ENCODE measurements around the gene MGAT3.

MGAT3 gene

DNA sequence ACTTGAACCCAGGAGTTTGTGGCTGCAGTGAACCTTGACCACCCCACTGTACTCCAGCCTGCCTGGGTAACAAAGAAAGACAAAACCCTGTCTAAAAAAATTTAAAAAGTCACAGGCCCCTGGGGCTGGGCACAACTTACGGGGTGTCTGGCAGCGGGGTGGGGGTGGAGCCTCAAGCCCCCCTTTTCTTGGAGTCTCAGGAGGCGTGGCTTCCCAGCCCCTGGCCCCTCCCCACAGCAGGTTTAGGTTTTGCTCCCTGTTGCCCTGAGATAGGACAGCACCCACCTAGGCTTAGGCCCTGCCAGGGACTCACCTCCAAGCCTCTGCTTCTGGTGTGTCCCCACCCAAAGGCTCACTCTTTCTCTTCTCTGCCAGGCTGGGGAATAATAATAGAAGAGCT is 22.4 kb downstream of the MGAT3 start:
- in situ Hi-C loops (cut with HindIII; ENCODE audit: low sequenced_read_pairs) = no loop called here
- H3K4me3 ChIP-seq (ENCODE audit: low read depth, low read length) = no peak overlapping the region
- DNase-seq (ENCODE audit: low read depth) = no peak
- TF ChIP-seq, protein P1, sequence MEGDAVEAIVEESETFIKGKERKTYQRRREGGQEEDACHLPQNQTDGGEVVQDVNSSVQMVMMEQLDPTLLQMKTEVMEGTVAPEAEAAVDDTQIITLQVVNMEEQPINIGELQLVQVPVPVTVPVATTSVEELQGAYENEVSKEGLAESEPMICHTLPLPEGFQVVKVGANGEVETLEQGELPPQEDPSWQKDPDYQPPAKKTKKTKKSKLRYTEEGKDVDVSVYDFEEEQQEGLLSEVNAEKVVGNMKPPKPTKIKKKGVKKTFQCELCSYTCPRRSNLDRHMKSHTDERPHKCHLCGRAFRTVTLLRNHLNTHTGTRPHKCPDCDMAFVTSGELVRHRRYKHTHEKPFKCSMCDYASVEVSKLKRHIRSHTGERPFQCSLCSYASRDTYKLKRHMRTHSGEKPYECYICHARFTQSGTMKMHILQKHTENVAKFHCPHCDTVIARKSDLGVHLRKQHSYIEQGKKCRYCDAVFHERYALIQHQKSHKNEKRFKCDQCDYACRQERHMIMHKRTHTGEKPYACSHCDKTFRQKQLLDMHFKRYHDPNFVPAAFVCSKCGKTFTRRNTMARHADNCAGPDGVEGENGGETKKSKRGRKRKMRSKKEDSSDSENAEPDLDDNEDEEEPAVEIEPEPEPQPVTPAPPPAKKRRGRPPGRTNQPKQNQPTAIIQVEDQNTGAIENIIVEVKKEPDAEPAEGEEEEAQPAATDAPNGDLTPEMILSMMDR (IDR thresholded peaks at IDR 0.05; ENCODE audit: low read depth, low read length, missing control alignments) = no peak

DNA sequence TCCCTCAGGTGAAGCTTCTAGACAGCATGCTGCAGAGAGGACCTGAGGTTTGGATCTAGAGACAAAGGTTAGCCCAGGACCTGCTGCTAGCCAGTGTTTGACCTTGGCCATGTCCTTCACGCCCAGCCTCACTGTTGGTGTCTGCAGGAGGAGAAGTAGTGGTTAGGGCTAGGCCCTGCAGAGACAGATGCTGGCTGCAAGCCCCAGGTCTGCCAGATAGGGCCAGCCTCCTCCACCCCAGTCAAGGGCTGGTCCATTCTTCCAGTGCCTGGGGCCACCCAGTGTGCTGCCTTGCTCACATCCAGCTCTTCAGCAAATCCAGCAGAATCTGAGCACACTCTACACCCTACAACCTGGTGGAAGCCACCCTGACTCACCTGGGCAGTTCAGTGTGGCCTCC is 23.7 kb downstream of the MGAT3 start:
- TF ChIP-seq, protein P1 (IDR thresholded peaks at IDR 0.05; ENCODE audit: low read depth, low read length, missing control alignments) = no peak
- H3K4me3 ChIP-seq (ENCODE audit: low read depth, low read length) = no peak overlapping the region
- DNase-seq (ENCODE audit: low read depth) = no peak
- in situ Hi-C loops (cut with HindIII; ENCODE audit: low sequenced_read_pairs) = loop anchor here (5.0 kb wide), 1 partner anchor 58 kb away; no protein-coding TSS in a partner anchor

DNA sequence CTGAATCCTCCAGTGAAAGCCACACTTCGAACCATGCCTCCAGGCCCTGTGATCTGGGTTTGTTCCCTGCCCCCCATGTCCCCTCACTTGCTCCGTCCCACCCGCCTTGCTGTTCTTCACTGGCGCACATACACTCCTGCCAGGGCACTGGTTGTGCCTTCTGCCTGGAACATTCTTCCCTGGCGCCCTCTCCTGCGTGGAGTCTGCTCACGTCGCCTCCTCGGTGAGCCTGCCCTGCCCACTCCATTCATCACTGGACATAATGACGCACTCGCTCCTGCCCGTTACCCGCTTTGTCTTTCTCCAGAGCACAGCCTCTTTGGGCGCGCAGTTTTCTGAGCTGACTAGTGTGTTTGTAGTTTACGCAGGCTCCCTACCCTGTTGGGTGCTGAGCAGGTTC is 24.2 kb downstream of the MGAT3 start:
- in situ Hi-C loops (cut with HindIII; ENCODE audit: low sequenced_read_pairs) = loop anchor here (5.0 kb wide), 1 partner anchor 59 kb away; no protein-coding TSS in a partner anchor
- TF ChIP-seq, protein P1 (IDR thresholded peaks at IDR 0.05; ENCODE audit: low read depth, low read length, missing control alignments) = no peak
- no peak for DNase-seq (ENCODE audit: low read depth)
- H3K4me3 ChIP-seq (ENCODE audit: low read depth, low read length) = no peak overlapping the region

DNA sequence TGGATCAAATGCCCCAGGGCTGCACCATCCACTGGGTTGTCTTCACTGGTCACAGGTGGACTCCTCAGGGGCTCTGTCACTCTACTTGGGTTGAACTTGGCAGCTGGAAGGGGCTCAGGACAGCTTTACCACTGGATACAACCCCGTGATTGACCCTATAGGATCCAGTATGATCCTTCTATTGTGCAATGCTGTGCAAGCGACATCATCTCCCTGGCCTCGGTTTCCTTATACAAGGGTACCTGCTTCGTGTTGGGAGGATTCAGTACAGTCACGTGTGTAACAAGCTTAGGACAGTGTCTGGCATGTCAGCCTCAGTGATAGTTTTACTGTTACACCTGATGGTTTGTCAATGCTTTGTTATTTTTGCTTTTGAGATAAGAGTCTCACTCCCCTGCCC is 24.8 kb downstream of the MGAT3 start:
- in situ Hi-C loops (cut with HindIII; ENCODE audit: low sequenced_read_pairs) = loop anchor here (5.0 kb wide), 1 partner anchor 59 kb away; no protein-coding TSS in a partner anchor
- no peak overlapping the region for H3K4me3 ChIP-seq (ENCODE audit: low read depth, low read length)
- TF ChIP-seq, protein P1 (IDR thresholded peaks at IDR 0.05; ENCODE audit: low read depth, low read length, missing control alignments) = no peak
- no peak for DNase-seq (ENCODE audit: low read depth)

DNA sequence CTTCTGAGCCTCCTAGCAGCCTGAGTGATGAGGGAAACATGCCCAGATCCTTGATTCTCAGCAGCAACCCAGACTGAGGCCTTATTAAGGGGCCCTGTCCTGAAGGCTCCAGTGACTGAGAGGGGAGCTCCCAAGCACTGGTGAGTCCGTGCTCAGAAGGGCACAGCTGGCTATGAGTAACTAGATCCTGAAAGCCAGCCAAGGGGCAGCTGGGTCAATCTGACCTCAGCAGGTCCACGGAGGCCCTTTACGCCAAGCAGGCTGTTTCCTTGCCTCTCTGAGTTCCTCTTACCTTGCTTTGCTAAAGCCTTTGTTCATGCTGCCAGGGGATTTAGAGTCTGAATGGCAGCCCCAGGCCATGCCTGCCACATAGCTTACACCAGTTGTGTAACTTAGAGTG is 26.0 kb downstream of the MGAT3 start:
- in situ Hi-C loops (cut with HindIII; ENCODE audit: low sequenced_read_pairs) = loop anchor here (5.0 kb wide), 1 partner anchor 60 kb away; no protein-coding TSS in a partner anchor
- DNase-seq (ENCODE audit: low read depth) = no peak
- TF ChIP-seq, protein P1 (IDR thresholded peaks at IDR 0.05; ENCODE audit: low read depth, low read length, missing control alignments) = no peak
- no peak overlapping the region for H3K4me3 ChIP-seq (ENCODE audit: low read depth, low read length)

DNA sequence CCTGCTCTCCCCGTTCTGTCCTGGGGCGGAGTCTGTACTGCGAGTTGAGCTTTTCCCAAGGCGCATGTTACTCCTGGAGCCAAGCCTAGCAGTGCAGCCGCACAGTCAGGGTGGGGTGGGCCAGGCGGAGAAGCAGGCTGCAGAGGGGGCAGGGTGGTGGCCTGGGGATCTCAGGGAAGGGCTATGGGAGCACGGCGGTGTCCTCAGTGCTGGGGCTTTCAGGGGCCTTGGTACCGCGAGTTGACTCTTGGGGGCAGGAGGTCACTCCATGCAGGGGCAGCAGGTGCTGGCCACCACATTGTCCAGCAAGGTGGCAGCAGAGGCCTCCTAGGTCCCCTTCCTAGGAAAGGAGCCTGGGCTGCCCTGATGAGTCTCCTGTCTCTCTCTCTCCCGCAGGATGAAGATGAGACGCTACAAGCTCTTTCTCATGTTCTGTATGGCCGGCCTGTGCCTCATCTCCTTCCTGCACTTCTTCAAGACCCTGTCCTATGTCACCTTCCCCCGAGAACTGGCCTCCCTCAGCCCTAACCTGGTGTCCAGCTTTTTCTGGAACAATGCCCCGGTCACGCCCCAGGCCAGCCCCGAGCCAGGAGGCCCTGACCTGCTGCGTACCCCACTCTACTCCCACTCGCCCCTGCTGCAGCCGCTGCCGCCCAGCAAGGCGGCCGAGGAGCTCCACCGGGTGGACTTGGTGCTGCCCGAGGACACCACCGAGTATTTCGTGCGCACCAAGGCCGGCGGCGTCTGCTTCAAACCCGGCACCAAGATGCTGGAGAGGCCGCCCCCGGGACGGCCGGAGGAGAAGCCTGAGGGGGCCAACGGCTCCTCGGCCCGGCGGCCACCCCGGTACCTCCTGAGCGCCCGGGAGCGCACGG is 30.4 kb downstream of the MGAT3 start:
- TF ChIP-seq, protein P1 (IDR thresholded peaks at IDR 0.05; ENCODE audit: low read depth, low read length, missing control alignments) = no peak
- DNase-seq (ENCODE audit: low read depth) = no peak
- H3K4me3 ChIP-seq (ENCODE audit: low read depth, low read length) = no peak overlapping the region
- in situ Hi-C loops (cut with HindIII; ENCODE audit: low sequenced_read_pairs) = no loop called here

Data from astrocyte of the cerebellum (primary cell).